ENCODE measurements around the gene SINHCAF. TPM values are rescaled to one million over a fixed set of nuclear protein-coding genes. Genes with fewer than 3 reads are reported as not detected.

SINHCAF gene
- total and polyA plus RNA-seq, 2 of the 8 experiments (the other 6 are each of a cell fraction or from before 2014, with no cell fraction given) = 138 to 576 TPM

- Histone ChIP-seq H3K79me2 (ENCODE audit: control insufficient read depth in 1 of 2, insufficient read depth in 2 of 2, low read length in 2 of 2) (peaks cover 0 to 9% of the 10 kb centered on the region in 2 experiments; a peak in 2 of 4 replicates), H3K23me2 (ENCODE audit: low read depth, low read length) (no peaks in the 10 kb centered on the region), H2AFZ (ENCODE audit: low read length) (no peak overlapping the region), H4K5ac (ENCODE audit: insufficient read length, low read depth, low read length) (no peak overlapping the region), H4K20me1 (replicated peaks in 1 of 2; ENCODE audit: control insufficient read depth in 1 of 2, insufficient read depth in 2 of 2, low read length in 2 of 2) (no peaks in the 10 kb centered on the region), H2BK5ac (ENCODE audit: low read depth, low read length) (no peak overlapping the region), H3K79me1 (ENCODE audit: low read depth, low read length) (no peaks in the 10 kb centered on the region), H3K14ac (ENCODE audit: insufficient read length) (no peak overlapping the region), H3K4me2 (ENCODE audit: insufficient read depth in 1 of 2, low read depth in 2 of 2, low read length in 2 of 2) (no peak overlapping the region), H3K27ac (ENCODE audit: low read depth, low read length) (no peak overlapping the region), H3K9me3 (ENCODE audit: insufficient read depth in 2 of 2, low read depth in 1 of 2, low read length in 1 of 2) (no peaks in the 10 kb centered on the region), H3K4ac (replicated peaks; ENCODE audit: insufficient read length, low read depth, low read length) (no peak overlapping the region), H2BK20ac (ENCODE audit: low read length) (no peak overlapping the region), H2AK5ac (ENCODE audit: low read depth, low read length) (no peak overlapping the region), H3K4me1 (replicated peaks in 1 of 4; ENCODE audit: control insufficient read depth in 3 of 4, insufficient read depth in 4 of 4, low read length in 3 of 4) (peaks cover 0 to 4% (median 0%) of the 10 kb centered on the region in 4 experiments; a peak in 2 of 7 replicates), H2BK15ac (ENCODE audit: low read length) (no peak overlapping the region), H3K36me3 (ENCODE audit: control insufficient read depth in 2 of 4, insufficient read depth in 4 of 4, low read length in 3 of 4) (no peaks in the 10 kb centered on the region), H2BK120ac (replicated peaks; ENCODE audit: low read depth, low read length) (no peak overlapping the region), H3K18ac (ENCODE audit: extremely low read depth, low read length) (no peak overlapping the region), H4K8ac (ENCODE audit: extremely low read depth, insufficient read depth, low read length) (no peak overlapping the region), H3K4me3 (ENCODE audit: extremely low read depth in 1 of 4, insufficient read depth in 2 of 4, low read depth in 3 of 4, low read length in 4 of 4) (no peak overlapping the region), H3K27me3 (replicated peaks in 1 of 4; ENCODE audit: control insufficient read depth in 3 of 4, extremely low read depth in 1 of 4, insufficient read depth in 3 of 4, low read length in 3 of 4) (no peaks in the 10 kb centered on the region), H4K91ac (replicated peaks; ENCODE audit: insufficient read length, low read length) (no peak overlapping the region), H3K23ac (ENCODE audit: insufficient read length) (no peak overlapping the region), H3K9ac (replicated peaks in 1 of 4; ENCODE audit: extremely low read depth in 1 of 4, low read depth in 3 of 4, low read length in 3 of 4) (no peak overlapping the region), H2BK12ac (ENCODE audit: low read depth, low read length) (no peak overlapping the region), H3K56ac (replicated peaks; ENCODE audit: insufficient read length, low read depth, low read length) (no peak overlapping the region)
- ChIA-PET CTCF (ENCODE audit: partially characterized antibody) (interaction anchor here (0.7 to 1.5 kb wide), 2 partner anchors 72 to 1341 kb away, joined by 3 to 4 read pairs; no protein-coding TSS in a partner anchor), POLR2A (ENCODE audit: partially characterized antibody) (interaction anchor here (1.2 to 2.5 kb wide), 3 partner anchors 14 to 32 kb away, joined by 3 to 7 read pairs (median 4); no protein-coding TSS in a partner anchor)
- TF ChIP-seq TEAD4 (IDR thresholded peaks at IDR 0.05; ENCODE audit: low read depth, low read length) = no peak
- TF ChIP-seq POLR2A (IDR thresholded peaks at IDR 0.05; ENCODE audit: control extremely low read depth in 1 of 2, low read depth in 2 of 2, low read length in 2 of 2) = no peak
- no peak for TF ChIP-seq NRF1 (IDR thresholded peaks at IDR 0.05; ENCODE audit: low read depth, low read length)
- no peak for TF ChIP-seq CHD1 (IDR thresholded peaks at IDR 0.05; ENCODE audit: low read depth, low read length)
- TF ChIP-seq RAD21 (IDR thresholded peaks at IDR 0.05 in 1 of 2, conservative IDR thresholded peaks at IDR 0.05 in 1 of 2; ENCODE audit: low read depth in 2 of 2, low read length in 2 of 2) = no peak
- TF ChIP-seq, protein P1, sequence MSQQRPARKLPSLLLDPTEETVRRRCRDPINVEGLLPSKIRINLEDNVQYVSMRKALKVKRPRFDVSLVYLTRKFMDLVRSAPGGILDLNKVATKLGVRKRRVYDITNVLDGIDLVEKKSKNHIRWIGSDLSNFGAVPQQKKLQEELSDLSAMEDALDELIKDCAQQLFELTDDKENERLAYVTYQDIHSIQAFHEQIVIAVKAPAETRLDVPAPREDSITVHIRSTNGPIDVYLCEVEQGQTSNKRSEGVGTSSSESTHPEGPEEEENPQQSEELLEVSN (IDR thresholded peaks at IDR 0.05) = no peak
- TF ChIP-seq BRCA1 (IDR thresholded peaks at IDR 0.05; ENCODE audit: low read depth, low read length) = no peak
- TF ChIP-seq EGR1 (IDR thresholded peaks at IDR 0.05; ENCODE audit: borderline replicate concordance, low read depth, low read length) = no peak
- TF ChIP-seq TCF12 (IDR thresholded peaks at IDR 0.05; ENCODE audit: low read depth, low read length) = no peak
- FAIRE-seq = no peak
- DNase-seq (ENCODE audit: low read depth in 1 of 2, low spot score in 2 of 2) = no peak
- WGBS, 2 experiments (ENCODE audit: extremely low coverage in 1 of 2, insufficient coverage in 1 of 2, insufficient read length in 1 of 2, insufficient replicate concordance in 2 of 2, low coverage in 1 of 2, low lambda C conversion rate in 2 of 2, missing lambda C conversion rate in 1 of 2) = 88% methylated on average over 4 of the region's 4 CpGs; no CpG with 5 or more reads in 1 of the 2 experiments
Measured at GRCh38 chr12:31331242-31331641, 5.3 kb upstream of the SINHCAF start.
